GM21723 (cell line): ENCODE results near the gene MRPL1.
"Not testable (repeated sequence)": the region's sequence is repeated elsewhere in the genome, so short reads cannot be mapped to it uniquely, and the experiment has no call there.

Experiments
- ATAC-seq: cut with Tn5 transposase; IDR thresholded peaks from one replicate; pipeline ENCODE4 v1.9.1; 2021; ENCODE audit warnings: mild to moderate bottlenecking, moderate library complexity; ENCODE audit not compliant: unreplicated experiment

The MRPL1 gene

DNA sequence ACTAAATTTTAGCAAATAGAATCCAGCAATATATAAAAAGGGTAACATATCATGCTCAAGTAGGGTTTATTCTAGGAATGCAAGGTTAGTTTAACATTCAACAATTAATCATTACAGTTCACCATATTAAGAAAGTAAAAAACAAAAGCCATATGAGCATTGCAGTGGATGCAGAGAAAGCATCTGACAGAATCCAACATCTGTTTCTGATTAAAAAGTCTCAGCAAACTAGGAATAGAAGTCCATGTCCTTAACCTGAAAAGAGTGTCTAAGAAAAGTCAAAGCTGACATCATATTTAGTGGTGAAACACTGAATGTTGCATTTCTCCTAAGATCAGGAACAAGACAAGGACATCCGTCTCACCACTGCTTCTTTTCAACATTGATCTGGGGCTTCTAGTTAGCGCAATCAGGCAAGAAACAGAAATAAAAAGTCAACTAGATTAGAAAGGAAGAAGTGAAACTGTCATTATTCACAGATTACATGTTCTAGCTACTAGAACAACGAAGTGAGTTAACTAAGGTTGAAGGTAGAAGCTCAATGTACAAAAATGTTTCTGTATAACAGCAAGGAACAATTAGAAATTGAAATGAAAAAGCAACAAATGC is 49.3 kb downstream of the MRPL1 start:
- ATAC-seq: peak; percentile 89

DNA sequence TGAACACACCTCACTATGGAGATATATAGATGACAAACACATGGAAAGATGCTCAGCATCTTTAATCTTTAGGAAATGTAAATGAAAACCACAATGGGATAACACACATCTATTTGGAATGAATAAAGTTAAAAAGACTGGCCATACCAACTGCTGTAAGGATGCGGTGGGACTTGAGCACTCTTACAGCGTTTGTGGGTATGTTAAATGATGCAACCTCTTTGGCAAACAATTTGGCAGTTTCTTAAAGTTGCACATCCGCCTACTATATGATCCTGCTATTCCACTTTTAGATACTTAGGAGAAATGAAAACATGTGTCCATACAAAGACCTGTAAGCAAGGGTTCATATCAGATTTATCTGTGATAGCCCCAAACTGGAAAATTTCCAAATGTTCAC is 50.7 kb downstream of the MRPL1 start:
- no peak for ATAC-seq

DNA sequence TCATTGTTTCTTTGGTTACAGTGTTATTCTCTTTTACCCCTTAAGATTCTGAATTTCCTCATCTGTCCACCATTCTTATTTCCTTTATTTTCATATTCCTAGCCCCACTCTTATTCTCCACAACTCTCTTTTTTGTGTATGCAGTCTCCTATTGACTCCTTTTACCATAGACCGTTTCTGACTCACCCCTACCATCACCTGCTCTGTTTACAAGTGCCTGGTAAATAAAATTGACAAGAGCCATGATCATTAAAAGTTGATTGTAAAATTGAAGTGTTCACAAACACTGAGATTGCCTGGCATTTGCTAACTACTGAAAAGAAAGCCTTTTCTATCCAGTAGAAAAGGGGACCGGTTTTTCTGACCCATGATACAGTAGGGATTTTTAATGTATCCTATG is 54.4 kb downstream of the MRPL1 start:
- ATAC-seq: no peak

DNA sequence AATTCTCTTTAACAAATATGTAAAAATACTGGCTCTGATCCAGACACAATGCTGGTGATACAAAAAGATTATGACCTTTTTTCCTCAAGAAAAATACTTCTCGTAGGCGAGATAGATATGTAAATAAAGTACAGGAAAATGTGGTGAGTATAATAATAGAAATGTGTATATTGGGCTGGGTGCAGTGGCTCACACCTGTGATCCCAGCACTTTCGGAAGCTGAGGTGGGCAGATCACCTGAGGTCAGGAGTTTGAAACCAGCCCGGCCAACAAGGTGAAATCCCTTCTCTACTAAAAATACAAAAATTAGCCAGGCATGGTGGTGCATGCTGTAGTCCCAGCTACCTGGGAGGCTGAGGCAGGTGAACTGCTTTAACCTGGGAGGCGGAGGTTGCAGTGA is 55.0 kb downstream of the MRPL1 start:
- no peak for ATAC-seq

DNA sequence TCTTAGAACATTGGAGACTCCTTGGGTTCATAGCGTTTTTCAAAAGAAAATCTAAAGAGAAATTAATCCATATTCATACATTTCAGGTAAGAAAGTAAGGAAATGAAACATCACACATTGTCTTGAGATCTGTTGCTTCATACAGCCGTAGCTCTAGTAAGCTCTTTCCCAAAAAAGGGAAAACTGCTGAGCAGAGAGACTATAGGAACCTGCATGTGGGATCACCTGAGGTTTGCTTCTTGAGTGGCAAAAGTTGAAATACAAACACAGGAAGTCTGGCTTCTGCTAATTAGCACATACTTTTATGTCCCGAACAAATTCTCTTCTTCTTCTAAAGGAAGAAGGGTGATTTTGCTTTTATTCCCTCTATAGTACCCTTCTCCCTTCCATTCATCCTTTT is 57.7 kb downstream of the MRPL1 start:
- no peak for ATAC-seq

DNA sequence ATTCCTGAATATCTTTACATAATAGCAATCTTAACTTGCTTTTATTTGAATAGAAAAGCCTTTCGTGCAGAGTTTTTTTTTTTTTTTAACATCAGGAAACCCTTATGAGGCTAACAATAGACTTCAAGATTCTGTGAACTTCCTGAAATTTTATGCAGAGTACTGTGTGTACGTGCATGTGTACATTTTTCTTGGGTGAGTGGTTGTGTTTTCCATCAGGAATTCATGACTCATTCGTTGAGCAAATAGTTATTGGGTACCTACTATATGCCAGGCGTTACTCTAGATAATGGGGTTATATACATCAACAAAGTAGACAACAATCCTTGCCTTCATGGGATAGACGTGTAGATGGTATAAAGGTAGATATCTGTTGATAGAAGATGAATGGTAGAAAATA is 59.1 kb downstream of the MRPL1 start:
- ATAC-seq: no peak

DNA sequence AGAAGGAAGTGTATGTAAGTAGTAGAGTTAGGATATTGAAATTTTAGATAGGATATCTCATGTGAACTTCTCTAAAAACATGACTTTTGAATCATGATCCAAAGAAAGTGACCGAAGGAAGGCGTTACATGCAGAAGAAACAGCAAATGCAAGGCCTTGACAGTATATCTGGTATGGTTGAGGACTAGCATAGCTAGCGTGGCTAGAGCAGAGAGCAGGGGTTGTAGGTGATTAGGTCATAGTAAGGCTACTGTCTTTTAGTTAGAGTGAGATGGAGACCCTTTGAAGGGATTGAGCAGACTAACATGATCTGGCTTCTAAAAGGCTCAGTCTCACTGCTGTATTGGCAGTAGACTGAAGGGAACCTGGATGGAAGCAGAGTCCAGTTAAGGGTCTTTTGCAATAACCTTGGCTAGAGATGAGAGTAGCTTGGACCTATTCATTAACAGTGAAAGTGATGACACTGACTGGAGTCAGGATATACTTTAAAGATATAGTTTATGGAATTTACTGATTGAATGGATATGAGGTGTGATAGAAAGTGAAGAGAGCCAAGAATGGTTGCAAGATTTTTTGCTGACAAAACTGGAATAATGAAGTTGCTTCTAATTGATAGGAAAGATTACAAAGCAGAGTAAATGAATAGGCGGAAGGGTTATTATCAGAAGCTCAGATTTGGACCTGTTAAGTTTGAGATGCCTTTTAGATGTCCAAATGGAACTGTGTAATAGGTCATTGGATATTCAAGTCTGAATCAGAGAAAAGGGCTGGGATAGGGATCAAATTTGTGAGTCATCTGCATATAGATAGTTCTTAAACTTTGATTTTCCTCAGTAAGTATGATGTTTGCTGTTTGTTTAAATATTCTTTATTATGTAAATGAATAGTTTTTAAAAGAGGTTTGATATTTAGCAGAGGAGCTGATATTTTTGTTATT is 59.8 kb downstream of the MRPL1 start:
- ATAC-seq: no peak

DNA sequence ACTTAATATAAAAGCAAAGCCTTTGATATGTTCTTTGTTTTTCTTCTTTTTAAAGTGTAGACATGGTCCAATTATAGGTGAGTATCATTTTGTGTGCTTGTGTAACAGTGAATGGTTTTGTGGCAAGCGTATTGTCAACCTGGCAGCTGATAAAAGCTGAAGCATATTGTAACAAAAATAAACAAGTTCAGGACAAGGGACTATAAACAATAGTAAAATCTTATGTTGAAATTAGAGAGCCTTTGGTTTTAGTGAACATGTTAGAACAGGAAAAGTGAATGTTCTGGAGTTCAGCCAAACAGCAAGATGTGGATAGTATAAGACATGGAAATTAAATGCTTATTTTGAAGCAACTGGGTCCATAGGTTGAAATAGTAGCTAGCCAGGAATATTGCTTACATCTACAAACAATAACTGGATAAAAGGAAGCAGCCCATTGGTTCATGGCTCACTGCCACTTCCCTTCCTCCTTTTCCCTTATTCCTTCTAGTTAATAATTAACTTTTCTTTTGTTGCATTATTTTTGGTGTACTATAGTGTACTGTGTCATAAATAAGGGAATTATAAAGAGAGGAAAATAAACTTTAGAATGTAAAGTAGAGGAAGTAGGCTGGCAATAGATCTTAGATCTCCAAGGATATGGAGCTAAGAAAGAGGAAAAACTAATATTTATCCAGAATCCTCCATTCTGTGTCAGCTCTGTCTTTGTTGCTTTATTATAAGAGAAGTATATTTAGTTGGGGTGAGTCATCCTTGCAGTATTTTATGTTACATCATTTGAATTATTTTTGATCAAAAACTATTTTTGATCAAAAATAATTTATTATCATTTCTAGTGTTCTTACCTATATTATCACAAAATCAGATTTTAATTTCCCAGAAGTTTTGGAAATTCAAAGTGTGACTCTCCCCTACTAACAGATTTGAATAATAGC is 65.6 kb downstream of the MRPL1 start:
- no peak for ATAC-seq

DNA sequence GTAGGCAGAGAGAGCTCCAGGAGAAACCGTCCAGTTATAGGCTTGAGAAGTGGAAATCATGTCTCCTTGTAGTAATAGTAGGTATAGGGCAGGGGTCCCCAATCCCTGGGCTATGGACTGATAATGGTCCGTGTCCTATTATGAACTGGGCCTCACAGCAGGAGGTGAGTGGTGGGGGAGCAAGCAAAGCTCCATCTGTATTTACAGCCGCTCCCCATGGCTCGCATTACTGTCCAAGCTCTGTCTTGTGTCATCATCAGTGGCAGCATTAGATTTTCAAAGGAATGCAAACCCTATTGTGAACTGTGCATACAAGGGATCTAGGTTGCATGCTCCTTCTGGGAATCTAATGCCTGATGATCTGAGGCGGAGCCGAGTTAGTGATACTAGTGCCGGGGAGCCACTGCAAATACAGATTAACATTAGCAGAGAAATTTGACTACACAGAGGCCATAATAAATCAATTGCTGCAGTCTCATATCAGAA is 67.6 kb downstream of the MRPL1 start:
- ATAC-seq: no peak

DNA sequence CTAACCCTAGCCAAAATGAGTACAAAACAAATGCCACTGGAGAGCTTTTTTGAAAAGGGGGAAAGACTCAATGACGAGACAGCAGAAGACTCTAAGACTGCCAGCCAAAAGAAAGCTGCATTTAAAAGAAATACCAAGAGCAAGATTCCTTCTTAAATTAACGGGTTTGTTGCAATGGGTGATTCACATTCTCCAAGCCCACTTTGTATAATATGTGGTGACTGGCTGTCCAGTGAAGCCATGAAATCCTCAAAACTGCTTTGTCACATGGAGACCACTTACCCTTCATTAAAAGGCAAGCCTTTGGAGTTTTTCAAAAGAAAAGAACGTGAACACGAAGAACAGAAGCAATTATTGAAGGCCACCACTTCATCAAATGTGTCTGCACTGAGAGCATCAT is 68.2 kb downstream of the MRPL1 start:
- no peak for ATAC-seq

DNA sequence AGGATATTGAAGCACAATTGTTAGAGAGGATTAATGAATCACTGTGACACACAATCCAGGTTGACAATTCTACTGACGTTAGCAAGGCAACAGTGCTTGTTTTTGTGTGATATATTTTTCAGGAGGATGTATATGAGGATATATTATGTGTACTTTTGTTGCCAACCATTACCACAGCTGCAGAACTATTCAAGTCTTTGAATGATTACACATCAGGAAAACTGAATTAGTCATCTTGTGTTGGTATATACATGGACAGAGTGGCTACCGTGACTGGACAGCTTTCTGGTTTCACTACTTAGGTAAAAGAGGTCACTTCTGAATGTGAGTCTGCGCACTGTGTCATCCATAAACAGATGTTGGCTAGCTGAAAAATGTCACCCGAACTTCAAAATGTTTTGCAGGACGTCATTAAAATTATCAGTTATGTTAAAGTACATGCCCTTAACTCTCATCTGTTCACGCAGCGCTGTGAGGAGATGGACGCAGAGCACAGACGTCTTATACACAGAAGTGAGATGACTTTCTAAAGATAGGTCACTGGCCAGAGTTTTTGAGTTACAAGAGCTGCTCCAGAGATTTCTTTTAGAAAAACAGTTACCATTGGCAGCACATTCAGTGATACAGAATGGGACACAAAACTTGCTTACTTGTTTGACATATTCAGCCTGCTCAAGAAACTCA is 69.0 kb downstream of the MRPL1 start:
- ATAC-seq: no peak

DNA sequence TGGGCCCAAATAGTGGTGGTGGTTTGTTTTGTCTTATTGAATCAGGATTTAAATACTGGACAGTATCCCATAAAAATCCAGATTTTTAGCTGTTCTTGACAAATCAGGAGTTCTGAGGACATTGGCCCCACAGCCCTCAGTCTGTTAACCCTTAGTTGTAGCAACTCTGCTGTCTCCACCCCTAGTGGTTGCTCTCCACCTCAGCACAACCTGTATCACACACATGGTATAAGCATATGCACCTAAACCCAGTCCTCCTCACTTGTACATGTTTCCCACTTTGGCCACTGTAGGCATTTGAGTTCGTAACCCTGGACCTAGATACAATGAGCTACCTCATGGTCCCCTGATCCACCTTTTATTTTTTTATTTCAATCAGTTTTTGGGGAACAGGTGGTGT is 75.9 kb downstream of the MRPL1 start:
- ATAC-seq: no peak

DNA sequence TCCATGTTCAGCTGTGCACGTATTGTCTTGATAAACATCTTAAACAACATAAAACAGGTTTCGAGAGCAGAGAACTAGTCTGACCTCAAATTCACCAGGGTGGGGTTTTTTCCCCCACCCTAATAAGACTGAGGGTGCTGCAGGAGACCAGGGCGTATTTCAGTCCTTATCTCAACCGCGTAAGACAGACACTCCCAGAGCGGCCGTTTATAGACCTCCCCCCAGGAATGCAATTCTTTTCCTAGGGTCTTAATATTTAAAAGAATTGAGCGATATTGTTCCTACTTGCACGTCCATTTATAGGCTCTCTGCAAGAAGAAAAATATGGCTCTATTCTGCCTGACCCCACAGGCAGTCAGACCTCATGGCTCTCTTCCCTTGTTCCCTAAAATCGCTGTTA is 83.3 kb downstream of the MRPL1 start:
- not testable (repeated sequence) for ATAC-seq

DNA sequence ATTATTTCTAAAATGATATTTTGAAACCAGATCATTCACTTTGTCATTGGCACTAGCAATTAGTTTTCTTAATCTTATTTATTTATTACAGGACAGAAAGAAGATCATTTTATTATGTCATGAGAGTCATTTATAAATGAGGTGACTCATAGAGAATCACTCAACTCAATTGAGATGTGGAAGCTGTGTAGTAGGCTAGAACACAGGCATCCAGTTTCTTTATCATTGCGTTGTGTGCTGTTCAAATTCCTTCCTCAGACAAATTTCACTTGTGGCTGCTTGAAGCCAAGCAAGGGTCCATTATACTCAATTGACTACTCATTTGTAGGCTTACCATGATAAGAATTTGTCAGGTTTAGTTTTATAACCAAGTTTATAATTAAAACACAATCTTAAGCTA is 87.6 kb downstream of the MRPL1 start:
- no peak for ATAC-seq

DNA sequence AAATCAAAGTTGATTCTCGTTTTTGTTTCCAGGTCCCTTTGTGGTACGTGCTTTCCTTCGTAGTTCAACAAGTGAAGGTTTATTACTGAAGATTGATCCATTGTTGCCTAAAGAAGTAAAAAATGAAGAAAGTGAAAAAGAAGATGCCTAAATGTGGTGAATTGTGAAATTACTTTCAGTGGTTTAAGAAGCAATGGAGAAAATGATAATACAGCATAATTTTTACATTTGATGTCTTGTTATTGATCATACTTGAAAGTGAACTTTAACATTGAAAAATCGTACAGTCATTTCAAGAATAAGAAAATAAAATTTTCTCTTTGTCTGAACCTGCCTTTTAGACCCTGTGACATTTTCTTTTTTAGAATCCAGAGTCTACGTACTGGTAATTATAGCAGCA is 89.8 kb downstream of the MRPL1 start:
- ATAC-seq: no peak

DNA sequence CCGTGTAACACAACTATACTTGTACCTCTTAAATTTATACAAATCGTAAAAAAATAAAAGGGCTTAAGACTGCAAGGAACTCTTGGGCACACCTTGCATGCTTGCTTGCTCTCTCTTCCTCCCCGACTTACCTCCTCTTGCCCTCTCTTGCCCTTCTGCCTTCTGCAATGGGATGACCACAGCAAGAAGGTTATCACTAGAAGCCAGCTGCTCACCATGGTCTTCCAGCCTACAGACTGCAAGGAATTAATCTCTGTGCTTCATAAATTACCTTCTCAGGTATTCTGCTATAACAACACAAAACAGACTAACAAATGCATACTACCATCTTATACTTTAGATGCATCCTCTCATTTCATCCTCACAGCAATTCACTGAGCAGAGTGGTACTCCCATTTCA is 92.1 kb downstream of the MRPL1 start:
- ATAC-seq: no peak

DNA sequence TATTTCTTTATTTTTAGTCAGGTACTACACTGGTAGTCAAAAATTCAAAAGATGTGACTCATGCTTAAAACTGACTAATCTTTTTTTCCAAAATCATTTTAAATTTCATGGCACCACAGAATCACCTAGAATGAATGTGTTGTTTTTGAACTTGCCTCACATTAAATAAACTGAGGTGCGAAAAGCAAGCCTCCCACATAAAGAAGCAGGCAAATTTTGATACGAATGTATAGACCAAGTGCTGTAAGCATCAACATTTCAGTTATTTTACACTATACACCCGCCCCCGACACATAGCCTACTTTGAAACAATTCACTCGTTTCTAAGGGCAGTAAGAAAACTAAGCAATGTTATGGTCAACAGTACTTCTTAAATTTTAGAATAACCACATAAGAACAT is 94.3 kb downstream of the MRPL1 start:
- ATAC-seq: no peak

DNA sequence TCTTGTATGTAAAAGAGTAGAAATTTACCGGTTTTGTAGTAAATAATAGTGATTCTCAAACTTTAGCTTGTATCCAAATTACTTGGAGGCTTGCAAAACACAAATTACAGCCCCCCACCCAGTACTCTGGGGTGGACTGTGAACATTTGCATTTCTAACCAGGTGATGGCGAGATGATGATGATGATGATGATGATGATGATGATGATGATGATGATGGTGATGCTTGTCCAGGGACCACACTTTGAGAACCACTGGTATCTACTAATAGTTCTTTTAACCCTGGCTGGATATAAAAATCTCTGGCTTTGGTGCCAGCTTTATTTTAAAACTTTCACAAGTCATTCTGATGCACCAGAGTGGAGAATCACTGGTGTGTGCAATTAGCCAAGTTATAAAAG is 96.3 kb downstream of the MRPL1 start:
- ATAC-seq: no peak

DNA sequence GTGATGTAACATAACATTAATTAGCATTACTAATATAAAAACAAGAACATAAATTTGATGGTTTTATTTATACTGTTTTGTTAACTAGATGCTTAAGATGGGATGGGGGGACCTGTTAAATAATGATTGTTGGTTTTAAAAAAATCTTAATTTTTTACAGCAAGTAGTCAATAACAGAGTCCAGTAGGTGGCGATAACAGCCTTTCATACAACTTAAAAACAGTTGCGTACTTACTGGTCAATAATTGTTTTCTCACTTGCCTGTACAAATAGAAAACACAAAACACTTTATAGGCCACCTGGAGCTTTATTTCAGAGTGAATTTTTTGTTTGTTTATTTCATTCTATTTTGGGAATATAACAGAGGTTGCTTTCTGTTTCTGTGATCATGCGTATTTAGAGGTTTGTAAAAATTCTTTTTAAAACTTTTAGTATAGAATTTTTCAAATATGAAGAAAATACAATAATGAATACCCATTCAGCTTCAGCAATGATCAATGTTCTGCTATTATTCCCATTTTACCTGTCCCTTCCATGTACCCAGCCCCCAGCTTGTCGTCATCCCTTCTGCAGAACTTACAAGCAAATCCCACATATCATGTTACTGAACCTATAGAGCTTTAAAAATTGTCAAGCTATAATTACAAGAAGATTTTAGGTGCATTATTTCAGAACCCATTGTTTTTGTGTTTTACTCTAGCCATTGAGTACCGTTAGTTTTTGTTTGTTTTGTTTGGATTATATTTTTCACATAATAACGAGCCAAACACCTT is 97.1 kb downstream of the MRPL1 start:
- no peak for ATAC-seq

DNA sequence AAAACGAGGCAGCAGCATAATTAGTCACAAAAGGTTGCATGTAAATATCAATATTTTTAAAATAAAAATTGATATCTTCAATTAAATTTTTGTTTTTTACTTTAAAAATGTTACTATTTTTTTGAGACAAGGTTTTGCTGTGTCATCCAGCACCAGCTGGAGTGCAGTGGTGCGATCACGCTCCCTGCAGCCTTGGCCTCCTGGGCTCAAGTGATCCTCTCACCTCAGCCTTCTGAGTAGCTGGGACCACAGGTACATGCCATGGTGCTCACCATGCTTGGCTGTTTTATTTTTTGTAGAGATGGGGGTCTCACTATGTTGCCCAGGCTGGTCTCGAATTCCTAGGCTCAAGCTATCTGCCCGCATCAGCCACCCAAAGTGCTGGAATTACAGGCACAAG is 97.7 kb downstream of the MRPL1 start:
- no peak for ATAC-seq
